Measurements from ENCODE around the gene PNPLA7.

The PNPLA7 gene

GRCh38 chr9:137484551-137485315 is 65.5 kb downstream of the PNPLA7 start:
- TF ChIP-seq CTCF (conservative IDR thresholded peaks at IDR 0.05; ENCODE audit: low read depth, low read length): no peak
- DNase-seq (ENCODE audit: low read depth): no peak
- no peak overlapping the region for H3K4me3 ChIP-seq (ENCODE audit: low read length)

- TF ChIP-seq CTCF (conservative IDR thresholded peaks at IDR 0.05; ENCODE audit: low read depth, low read length): no peak
- DNase-seq (ENCODE audit: low read depth): peak; percentile 14
- no peak overlapping the region for H3K4me3 ChIP-seq (ENCODE audit: low read length)
Observed at GRCh38 chr9:137482094-137482781, 68.0 kb downstream of the PNPLA7 start.

- no peak for DNase-seq (ENCODE audit: low read depth)
- H3K4me3 ChIP-seq (ENCODE audit: low read length): no peak overlapping the region
- no peak for TF ChIP-seq CTCF (conservative IDR thresholded peaks at IDR 0.05; ENCODE audit: low read depth, low read length)
Observed at GRCh38 chr9:137480686-137481683, 69.2 kb downstream of the PNPLA7 start.

GRCh38 chr9:137479892-137480685 is 70.1 kb downstream of the PNPLA7 start:
- TF ChIP-seq CTCF (conservative IDR thresholded peaks at IDR 0.05; ENCODE audit: low read depth, low read length): no peak
- no peak overlapping the region for H3K4me3 ChIP-seq (ENCODE audit: low read length)
- DNase-seq (ENCODE audit: low read depth): no peak

- H3K4me3 ChIP-seq (ENCODE audit: low read length): no peak overlapping the region
- TF ChIP-seq CTCF (conservative IDR thresholded peaks at IDR 0.05; ENCODE audit: low read depth, low read length): no peak
- no peak for DNase-seq (ENCODE audit: low read depth)
Observed at GRCh38 chr9:137478962-137479861, 71.0 kb downstream of the PNPLA7 start.
